H1 (cell line): ENCODE data around the gene KCNH1.

ENCODE experiments used
- CTCF ChIP-seq, 3 experiments: IDR thresholded peaks; 1 replicate in 2 of 3; 2 replicates in 1 of 3; pipeline versions ENCODE4 v1.5.1 to v1.6.1; 2011; ENCODE audit warnings: low read length in 3 of 3, mild to moderate bottlenecking in 3 of 3, inconsistent platforms in 2 of 3, low read depth in 1 of 3, moderate library complexity in 1 of 3; ENCODE audit not compliant: insufficient read depth in 1 of 3; ENCODE audit errors: control extremely low read depth in 1 of 3
- JUN ChIP-seq: IDR thresholded peaks from 2 replicates; pipeline ENCODE4 v1.6.1; 2011; ENCODE audit warnings: low read depth, mild to moderate bottlenecking, improper control_type of control experiment, low read length
- MAFK ChIP-seq: IDR thresholded peaks from 2 replicates; pipeline ENCODE4 v1.6.1; 2012; ENCODE audit warnings: low read depth, mild to moderate bottlenecking, improper control_type of control experiment, low read length
- POLR2A ChIP-seq, 2 experiments: IDR thresholded peaks; 1 replicate in 1 of 2; 2 replicates in 1 of 2; pipeline ENCODE4 v1.6.1; 2011; ENCODE audit warnings: low read depth in 2 of 2, low read length in 2 of 2, mild to moderate bottlenecking in 2 of 2; ENCODE audit errors: control extremely low read depth in 1 of 2
- POLR2AphosphoS5 ChIP-seq: IDR thresholded peaks from 2 replicates; pipeline ENCODE4 v1.6.1; 2011; ENCODE audit warnings: low read depth, low read length
- RFX5 ChIP-seq: IDR thresholded peaks from 2 replicates; pipeline ENCODE4 v1.6.1; 2011; ENCODE audit warnings: low read depth, low read length, improper control_type of control experiment, borderline replicate concordance

DNA sequence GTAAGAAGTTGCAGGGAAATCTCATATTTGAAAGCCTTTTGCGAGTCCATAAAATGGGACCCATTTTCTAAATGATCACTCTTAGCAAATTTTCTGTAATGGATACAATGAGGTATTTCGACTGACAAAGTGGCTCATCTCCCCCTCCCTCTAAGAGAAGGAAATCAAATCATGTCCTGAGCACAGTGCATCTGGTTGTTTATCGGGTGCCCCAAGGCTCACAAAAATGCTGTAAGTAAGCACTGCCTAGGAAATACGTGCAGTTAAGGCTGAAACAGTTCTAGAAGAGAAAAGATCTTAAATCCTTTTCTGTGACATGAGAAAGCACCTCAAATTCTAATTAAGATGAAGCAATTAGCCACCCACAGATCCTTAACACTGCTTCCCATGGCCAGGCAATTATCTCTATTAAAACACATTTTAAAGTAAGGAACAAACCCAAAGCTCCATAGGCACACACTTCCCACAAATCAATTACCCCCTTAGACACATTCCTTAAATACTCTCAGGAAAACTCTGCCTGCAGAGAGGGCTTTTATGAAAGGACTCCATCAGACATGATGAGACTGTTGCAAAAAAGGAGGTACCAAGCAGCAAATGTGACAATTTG, 216.3 kb downstream of the KCNH1 start:
- TF ChIP-seq JUN (no peak), CTCF (IDR thresholded peaks at IDR 0.05; ENCODE audit: control extremely low read depth in 1 of 3, insufficient read depth in 1 of 3, low read depth in 1 of 3, low read length in 3 of 3) (no peak), RFX5 (no peak), MAFK (no peak), POLR2A (IDR thresholded peaks at IDR 0.05; ENCODE audit: control extremely low read depth in 1 of 2, low read depth in 2 of 2, low read length in 2 of 2) (no peak), POLR2AphosphoS5 (no peak)
